ENCODE measurements around the gene YIPF1.

- TF ChIP-seq CTCF (IDR thresholded peaks at IDR 0.05): no peak
- no peak for TF ChIP-seq EZH2 (IDR thresholded peaks at IDR 0.05)
Measured at GRCh38 chr1:53931523-53931922, 41.9 kb upstream of the YIPF1 start.
